ENCODE results near the gene LRFN3. TPM values are rescaled to one million over a fixed set of nuclear protein-coding genes. Genes with fewer than 3 reads are reported as not detected.

The LRFN3 gene
- total and polyA plus RNA-seq, 2 of the 4 experiments (the other 2 are of a cell fraction), result 0.36 to 4.8 TPM

- intact Hi-C loops (cut with micrococcal nuclease) (no loop called here), dilution Hi-C loops (cut with HindIII; ENCODE audit: low sequenced_read_pairs, unreplicated experiment) (no loop called here), in situ Hi-C loops (cut with MboI; ENCODE audit: low sequenced_read_pairs) (no loop called here)
- Histone ChIP-seq H3K23ac (ENCODE audit: low read depth, low read length) (no peak overlapping the region), H3K4me2 (ENCODE audit: low read depth, low read length) (no peak overlapping the region), H4K20me1 (ENCODE audit: insufficient read depth, low read length) (no peaks in the 10 kb centered on the region), H3K4ac (ENCODE audit: low read depth, low read length) (no peak overlapping the region), H3K9me3 (ENCODE audit: control insufficient read depth, insufficient read depth, low read length) (no peaks in the 10 kb centered on the region), H2BK120ac (ENCODE audit: low read depth, low read length) (no peak overlapping the region), H2BK20ac (ENCODE audit: low read depth, low read length) (no peak overlapping the region), H2AFZ (replicated peaks; ENCODE audit: low read length, poor library complexity) (no peak overlapping the region), H2BK15ac (ENCODE audit: low read depth, low read length) (no peak overlapping the region), H4K8ac (ENCODE audit: low read depth in 2 of 2, low read length in 2 of 2) (no peak overlapping the region), H3K27me3 (ENCODE audit: control insufficient read depth, insufficient read depth, low read length) (peaks cover 2% of the 10 kb centered on the region; the same call in 1 of the 2 replicates), H3K56ac (ENCODE audit: extremely low read depth, insufficient read depth, low read length) (no peak overlapping the region), H2AK5ac (ENCODE audit: low read depth, low read length) (no peak overlapping the region), H3K4me1 (ENCODE audit: control insufficient read depth, insufficient read depth, low read length) (no peaks in the 10 kb centered on the region), H3K18ac (ENCODE audit: low read depth, low read length) (no peak overlapping the region), H3K36me3 (ENCODE audit: control insufficient read depth, insufficient read depth, low read length) (no peaks in the 10 kb centered on the region), H3K4me3 (ENCODE audit: insufficient read depth, low read depth, low read length) (no peak overlapping the region), H4K91ac (ENCODE audit: insufficient read depth, low read depth, low read length) (no peak overlapping the region), H3K27ac (ENCODE audit: insufficient read depth, low read length) (no peak overlapping the region), H4K5ac (ENCODE audit: low read depth, low read length) (no peak overlapping the region), H3K79me1 (ENCODE audit: low read depth in 1 of 2, low read length in 2 of 2) (no peaks in the 10 kb centered on the region), H2AK9ac (replicated peaks; ENCODE audit: low read depth, low read length, poor library complexity) (no peak overlapping the region), H3K14ac (replicated peaks; ENCODE audit: low read depth, low read length) (no peak overlapping the region), H3K9me1 (ENCODE audit: insufficient read depth, low read length) (no peaks in the 10 kb centered on the region; the same call in 1 of the 2 replicates), H2BK5ac (ENCODE audit: low read depth, low read length, poor library complexity, severe bottlenecking) (no peak overlapping the region), H3K9ac (ENCODE audit: low read depth, low read length) (no peak overlapping the region)
- ATAC-seq (ENCODE audit: low read depth) (no peak), DNase-seq (no peak)
- ChIA-PET CTCF (no interaction called here), POLR2A (ENCODE audit: unreplicated experiment) (no interaction called here)
- 87% methylated on average over 3 of the region's 11 CpGs; no CpG with 5 or more reads in 1 of the 2 experiments for WGBS, 2 experiments (ENCODE audit: extremely low coverage in 2 of 2, insufficient read length in 1 of 2)
- no TSS peak for BruUV-seq (replicated peaks)
- no peak for TF ChIP-seq MAFK (IDR thresholded peaks at IDR 0.05; ENCODE audit: low read depth, low read length)
- no peak for TF ChIP-seq CEBPB (IDR thresholded peaks at IDR 0.05; ENCODE audit: low read depth, low read length)
- TF ChIP-seq CTCF (conservative IDR thresholded peaks at IDR 0.05; ENCODE audit: low read depth, low read length), result no peak
- no peak for TF ChIP-seq MXI1 (IDR thresholded peaks at IDR 0.05; ENCODE audit: borderline replicate concordance, low read depth, low read length)
- TF ChIP-seq MAZ (IDR thresholded peaks at IDR 0.05; ENCODE audit: borderline replicate concordance, low read depth, low read length), result no peak
- TF ChIP-seq, protein P1, sequence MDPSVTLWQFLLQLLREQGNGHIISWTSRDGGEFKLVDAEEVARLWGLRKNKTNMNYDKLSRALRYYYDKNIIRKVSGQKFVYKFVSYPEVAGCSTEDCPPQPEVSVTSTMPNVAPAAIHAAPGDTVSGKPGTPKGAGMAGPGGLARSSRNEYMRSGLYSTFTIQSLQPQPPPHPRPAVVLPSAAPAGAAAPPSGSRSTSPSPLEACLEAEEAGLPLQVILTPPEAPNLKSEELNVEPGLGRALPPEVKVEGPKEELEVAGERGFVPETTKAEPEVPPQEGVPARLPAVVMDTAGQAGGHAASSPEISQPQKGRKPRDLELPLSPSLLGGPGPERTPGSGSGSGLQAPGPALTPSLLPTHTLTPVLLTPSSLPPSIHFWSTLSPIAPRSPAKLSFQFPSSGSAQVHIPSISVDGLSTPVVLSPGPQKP (IDR thresholded peaks at IDR 0.05; ENCODE audit: borderline replicate concordance, low read depth, low read length), result no peak
- TF ChIP-seq POLR2A (IDR thresholded peaks at IDR 0.05; ENCODE audit: low read depth, low read length), result no peak
- no peak for TF ChIP-seq FOS (IDR thresholded peaks at IDR 0.05; ENCODE audit: low read depth, low read length)
- TF ChIP-seq RAD21 (IDR thresholded peaks at IDR 0.05; ENCODE audit: low read length), result no peak
- no peak for TF ChIP-seq BHLHE40 (IDR thresholded peaks at IDR 0.05; ENCODE audit: low read depth, low read length)
Measured at GRCh38 chr19:35919306-35919705, 16.9 kb upstream of the LRFN3 start.
